Astrocyte (in vitro differentiated cells and primary cell): ENCODE measurements around the gene WT1. TPM values are rescaled to one million over a fixed set of nuclear protein-coding genes. Genes with fewer than 3 reads are reported as not detected.

Source experiments
- DNase-seq: peaks from one replicate; pipeline ENCODE4 v3.0.0-alpha.2; 2010; ENCODE audit warnings: low read depth
- FAIRE-seq: peaks from 2 replicates; lab custom pipeline; 2011; peaks lifted over from hg19 to GRCh38; lab: Jason Lieb, UNC
- H2AFZ ChIP-seq: 2 replicates; pipeline ENCODE4 v1.6.0; 2012; ENCODE audit warnings: low read depth, low read length, inconsistent platforms
- H3K27ac ChIP-seq: 2 replicates; pipeline ENCODE4 v1.5.1; 2011; ENCODE audit warnings: low read depth, low read length, inconsistent platforms
- H3K27me3 ChIP-seq: 2 replicates; pipeline ENCODE4 v1.6.0; 2011; ENCODE audit warnings: low read length, inconsistent platforms; ENCODE audit not compliant: insufficient read depth
- H3K36me3 ChIP-seq: 2 replicates; pipeline ENCODE4 v1.5.1; 2011; ENCODE audit warnings: low read length, inconsistent platforms; ENCODE audit not compliant: insufficient read depth
- H3K4me1 ChIP-seq: 2 replicates; pipeline ENCODE4 v1.5.1; 2011; ENCODE audit warnings: low read length, inconsistent platforms; ENCODE audit not compliant: insufficient read depth
- H3K4me2 ChIP-seq: 2 replicates; pipeline ENCODE4 v1.6.0; 2012; ENCODE audit warnings: low read length, inconsistent platforms
- H3K4me3 ChIP-seq: 2 replicates; pipeline ENCODE4 v1.5.1; 2011; ENCODE audit warnings: low read depth, mild to moderate bottlenecking, low read length, inconsistent platforms; ENCODE audit not compliant: insufficient read depth
- H3K79me2 ChIP-seq: 2 replicates; pipeline ENCODE4 v1.6.0; 2012; ENCODE audit warnings: mild to moderate bottlenecking, low read length, inconsistent platforms; ENCODE audit not compliant: insufficient read depth
- H3K9ac ChIP-seq: 2 replicates; pipeline ENCODE4 v1.6.0; 2012; ENCODE audit warnings: mild to moderate bottlenecking, low read length, inconsistent platforms
- H3K9me3 ChIP-seq: 2 replicates; pipeline ENCODE4 v1.5.1; 2012; ENCODE audit warnings: low read depth, mild to moderate bottlenecking, low read length, inconsistent platforms; ENCODE audit not compliant: insufficient read depth
- H4K20me1 ChIP-seq: 2 replicates; pipeline ENCODE4 v1.6.0; 2012; ENCODE audit warnings: low read length, inconsistent platforms; ENCODE audit not compliant: insufficient read depth
- H3K27ac Mint-ChIP-seq: one replicate; pipeline ENCODE4 v1.8.0; 2021; ENCODE audit warnings: mild to moderate bottlenecking, mixed read lengths; ENCODE audit not compliant: unreplicated experiment
- H3K27me3 Mint-ChIP-seq: one replicate; pipeline ENCODE4 v1.8.0; 2021; ENCODE audit warnings: low read depth, mixed read lengths; ENCODE audit not compliant: unreplicated experiment
- H3K36me3 Mint-ChIP-seq: one replicate; pipeline ENCODE4 v1.8.0; 2021; ENCODE audit warnings: low read depth, mixed read lengths; ENCODE audit not compliant: unreplicated experiment
- H3K4me1 Mint-ChIP-seq: one replicate; pipeline ENCODE4 v1.8.0; 2021; ENCODE audit warnings: low read depth, mixed read lengths; ENCODE audit not compliant: unreplicated experiment
- H3K4me3 Mint-ChIP-seq: one replicate; pipeline ENCODE4 v1.8.0; 2021; ENCODE audit warnings: mild to moderate bottlenecking, moderate library complexity, mixed read lengths; ENCODE audit not compliant: unreplicated experiment
- H3K9me3 Mint-ChIP-seq: one replicate; pipeline ENCODE4 v1.8.0; 2021; ENCODE audit warnings: mild to moderate bottlenecking, mixed read lengths; ENCODE audit not compliant: unreplicated experiment
- CTCF ChIP-seq: IDR thresholded peaks from 2 replicates; pipeline ENCODE4 v1.5.1; 2011; ENCODE audit warnings: low read depth, mild to moderate bottlenecking, inconsistent platforms, low read length, moderate library complexity; ENCODE audit not compliant: insufficient read depth
- EZH2 ChIP-seq: IDR thresholded peaks from 2 replicates; pipeline ENCODE4 v1.6.1; 2012; ENCODE audit warnings: mild to moderate bottlenecking, low read length, inconsistent platforms; ENCODE audit not compliant: insufficient read depth
- total RNA-seq: library from RNA; stranded (reverse); gene quantifications from 2 replicates; pipeline ENCODE4 v1.2.1, GENCODE V29; 2021

The WT1 gene
- total RNA-seq, 1 donor from 2014 or later = 0.45 TPM

- Histone ChIP-seq H3K27ac (no peak overlapping the region), H3K9ac (no peak overlapping the region), H3K79me2 (no peaks in the 10 kb centered on the region), H3K9me3 (peaks cover 8% of the 10 kb centered on the region), H3K27me3 (peaks cover 90% of the 10 kb centered on the region), H2AFZ (no peak overlapping the region), H3K4me2 (peak overlapping the region; percentile 11), H3K4me1 (no peaks in the 10 kb centered on the region), H3K36me3 (no peaks in the 10 kb centered on the region), H4K20me1 (no peaks in the 10 kb centered on the region), H3K4me3 (no peak overlapping the region)
- no peak for FAIRE-seq
- DNase-seq = no peak
- Mint-ChIP-seq H3K4me1 (peaks cover 1% of the 10 kb centered on the region), H3K4me3 (no peak overlapping the region), H3K9me3 (peaks cover 27% of the 10 kb centered on the region), H3K36me3 (peaks cover under 1% of the 10 kb centered on the region), H3K27me3 (peaks cover 82% of the 10 kb centered on the region), H3K27ac (no peak overlapping the region)
- TF ChIP-seq EZH2 (peak; percentile 83), CTCF (no peak)
Observed at GRCh38 chr11:32430568-32431381, 4.6 kb downstream of the WT1 start.

GRCh38 chr11:32429477-32429876, 5.9 kb downstream of the WT1 start:
- no peak for TF ChIP-seq EZH2
- no peak for TF ChIP-seq CTCF
- Histone ChIP-seq H3K9ac (no peak overlapping the region), H3K4me2 (no peak overlapping the region), H3K9me3 (peaks cover 8% of the 10 kb centered on the region), H3K79me2 (no peaks in the 10 kb centered on the region), H3K36me3 (no peaks in the 10 kb centered on the region), H4K20me1 (no peaks in the 10 kb centered on the region), H3K27ac (no peak overlapping the region), H3K27me3 (peaks cover 96% of the 10 kb centered on the region), H2AFZ (no peak overlapping the region), H3K4me1 (no peaks in the 10 kb centered on the region), H3K4me3 (no peak overlapping the region)
- Mint-ChIP-seq H3K4me3 (peak overlapping the region; percentile 14), H3K36me3 (no peaks in the 10 kb centered on the region), H3K9me3 (peaks cover 26% of the 10 kb centered on the region), H3K27me3 (peaks cover 91% of the 10 kb centered on the region), H3K4me1 (no peaks in the 10 kb centered on the region), H3K27ac (no peak overlapping the region)
- DNase-seq (no peak), FAIRE-seq (no peak)
